NCI-H2081 treated with DMSO at 0.1 percent for 48 hours (cell line): ENCODE measurements around the gene METTL18.
"Not testable (repeated sequence)": the region's sequence is repeated elsewhere in the genome, so short reads cannot be mapped to it uniquely, and the experiment has no call there.

Experiments
- DNase-seq: peaks from one replicate; lab custom pipeline; 2025; lab: John Stamatoyannopoulos, UW

METTL18 gene

GRCh38 chr1:169794530-169795416 lies at the start of gene METTL18:
METTL18 (minus strand) TSS chr1:169794907; CDS start chr1:169793695, 1,212 bp downstream.
- DNase-seq: peak; percentile 92

- no peak for DNase-seq
Measured at GRCh38 chr1:169838942-169839341, 44.2 kb upstream of the METTL18 start.

- no peak for DNase-seq
Measured at GRCh38 chr1:169836198-169836597, 41.5 kb upstream of the METTL18 start.

- no peak for DNase-seq
Measured at GRCh38 chr1:169835647-169836046, 40.9 kb upstream of the METTL18 start.

GRCh38 chr1:169834869-169835268 lies 40.2 kb upstream of the METTL18 start:
- no peak for DNase-seq

GRCh38 chr1:169833179-169833901 lies 38.6 kb upstream of the METTL18 start:
- no peak for DNase-seq

GRCh38 chr1:169829671-169830070 lies 35.0 kb upstream of the METTL18 start:
- DNase-seq: no peak

- no peak for DNase-seq
Measured at GRCh38 chr1:169824153-169824552, 29.4 kb upstream of the METTL18 start.

GRCh38 chr1:169821500-169821899 lies 26.8 kb upstream of the METTL18 start:
- DNase-seq: no peak

GRCh38 chr1:169816617-169817016 lies 21.9 kb upstream of the METTL18 start:
- DNase-seq: no peak

- DNase-seq: no peak
Measured at GRCh38 chr1:169814265-169814664, 19.6 kb upstream of the METTL18 start.

GRCh38 chr1:169812131-169812530 lies 17.4 kb upstream of the METTL18 start:
- no peak for DNase-seq

- not testable (repeated sequence) for DNase-seq
Measured at GRCh38 chr1:169811418-169812035, 16.8 kb upstream of the METTL18 start.

- no peak for DNase-seq
Measured at GRCh38 chr1:169809370-169810095, 14.8 kb upstream of the METTL18 start.

- DNase-seq: no peak
Measured at GRCh38 chr1:169804941-169805340, 10.2 kb upstream of the METTL18 start.

GRCh38 chr1:169802888-169803287 lies 8.2 kb upstream of the METTL18 start:
- DNase-seq: no peak

- DNase-seq: no peak
Measured at GRCh38 chr1:169797281-169797680, 2.6 kb upstream of the METTL18 start.

- DNase-seq: no peak
Measured at GRCh38 chr1:169796274-169796810, 1.6 kb upstream of the METTL18 start.

GRCh38 chr1:169795687-169796086 lies 980 bp upstream of the METTL18 start:
- DNase-seq: no peak

GRCh38 chr1:169793730-169794129 lies 977 bp downstream of the METTL18 start:
- no peak for DNase-seq

- no peak for DNase-seq
Measured at GRCh38 chr1:169788402-169788801, 6.3 kb downstream of the METTL18 start.

GRCh38 chr1:169786974-169787373 lies 7.7 kb downstream of the METTL18 start:
- no peak for DNase-seq
